Adipose tissue (tissue), 3 donors: ENCODE measurements around the gene SAFB2. TPM values are rescaled to one million over a fixed set of nuclear protein-coding genes. Genes with fewer than 3 reads are reported as not detected.

Source experiments
- H3K27ac ChIP-seq: one replicate; pipeline ENCODE4 v1.5.1; 2013; ENCODE audit warnings: low read depth, low read length
- WGBS, 3 donors: extraction: QIAGEN DNeasy Blood & Tissue Kit; methylation state at CpG; one replicate each; pipeline ENCODE4 v1.1.7; 2013; 5-methylcytosine and 5-hydroxymethylcytosine counted together
- polyA plus RNA-seq, 3 donors: library from polyadenylated mRNA; stranded (reverse); fragments of 200-250 nt; gene quantifications; one replicate each; pipeline ENCODE4 v1.2.3, GENCODE V29; 2013
- donor health status: healthy with polysubstance abuse.
- donor health status: Bipolar disorder and iron deficiency.
- donor health status: healthy.

Gene SAFB2
- polyA plus RNA-seq, 3 donors: 35.0 to 48.0 (median 35.4) TPM

DNA sequence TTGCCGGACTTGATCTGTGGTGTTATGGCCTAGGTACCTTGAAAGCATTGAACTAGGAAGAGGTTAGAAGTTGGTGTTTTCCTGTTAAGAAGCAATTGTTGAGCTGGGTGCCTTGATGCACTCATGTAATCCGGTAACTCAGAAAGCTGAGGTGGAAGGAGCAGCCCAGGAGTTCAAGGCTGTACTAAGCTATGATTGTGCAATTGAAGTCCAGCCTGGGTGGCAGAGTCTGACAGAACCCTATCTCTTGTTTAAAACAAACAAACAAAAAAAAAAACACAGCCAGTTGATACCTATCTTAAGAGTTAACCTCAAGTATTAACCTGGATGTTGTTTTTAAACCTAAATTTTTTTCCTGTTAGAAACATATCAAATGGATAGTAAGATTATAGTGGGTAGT is 19.6 kb upstream of the SAFB2 start:
- WGBS, 3 donors: 65 to 86% (median 82%) methylated on average over 2 of the region's 2 CpGs
- no peak overlapping the region for H3K27ac ChIP-seq

GRCh38 chr19:5641171-5641570 is 18.6 kb upstream of the SAFB2 start:
- H3K27ac ChIP-seq: no peak overlapping the region
- WGBS, 3 donors: 88 to 95% (median 93%) methylated on average over 4 of the region's 4 CpGs

- WGBS, 3 donors: 13 to 68% (median 53%) methylated on average over 1 of the region's 1 CpG
- no peak overlapping the region for H3K27ac ChIP-seq
Measured at GRCh38 chr19:5637971-5638370, 15.4 kb upstream of the SAFB2 start.

DNA sequence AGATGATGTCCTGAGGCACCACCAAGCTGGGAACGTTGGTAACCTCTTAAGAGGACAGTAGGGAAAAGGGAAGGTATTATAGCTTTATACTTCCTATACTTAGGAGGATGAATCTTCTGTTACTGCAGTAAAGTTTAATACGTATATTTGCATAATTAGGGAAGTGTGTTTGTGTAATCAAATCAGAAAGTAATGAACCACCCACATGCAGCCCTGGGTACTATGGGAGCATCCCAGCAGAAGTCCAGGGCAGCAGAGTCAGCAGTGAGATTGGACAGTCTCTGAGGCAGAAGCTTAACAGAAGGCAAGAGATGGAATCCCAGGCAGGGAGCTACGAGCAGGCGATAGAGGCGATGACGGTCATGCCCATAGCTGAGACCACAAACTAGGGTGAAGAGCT is 12.9 kb upstream of the SAFB2 start:
- 80 to 91% (median 81%) methylated on average over 6 of the region's 6 CpGs for WGBS, 3 donors
- no peak overlapping the region for H3K27ac ChIP-seq

GRCh38 chr19:5632657-5633056 is 10.1 kb upstream of the SAFB2 start:
- no peak overlapping the region for H3K27ac ChIP-seq
- 62 to 83% (median 65%) methylated on average over 5 of the region's 5 CpGs for WGBS, 3 donors

DNA sequence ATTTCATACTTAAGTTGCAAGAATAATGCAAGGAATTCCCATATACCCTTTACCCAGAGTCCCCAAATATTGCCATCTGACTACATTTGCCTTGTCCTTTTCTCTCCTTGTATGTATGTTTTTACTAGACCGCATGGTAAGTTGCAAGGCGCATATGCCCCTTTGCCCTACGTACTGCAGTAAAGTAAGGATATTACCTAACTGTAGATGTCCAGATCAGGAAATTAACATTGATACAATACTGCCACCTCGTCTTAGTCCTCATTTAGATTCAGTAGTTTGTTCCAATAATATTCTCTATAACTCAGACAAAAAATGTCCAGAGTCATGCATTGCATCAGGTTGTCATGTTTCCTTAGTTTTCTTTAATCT is 9.7 kb upstream of the SAFB2 start:
- WGBS, 3 donors: 47 to 75% (median 56%) methylated on average over 4 of the region's 4 CpGs

DNA sequence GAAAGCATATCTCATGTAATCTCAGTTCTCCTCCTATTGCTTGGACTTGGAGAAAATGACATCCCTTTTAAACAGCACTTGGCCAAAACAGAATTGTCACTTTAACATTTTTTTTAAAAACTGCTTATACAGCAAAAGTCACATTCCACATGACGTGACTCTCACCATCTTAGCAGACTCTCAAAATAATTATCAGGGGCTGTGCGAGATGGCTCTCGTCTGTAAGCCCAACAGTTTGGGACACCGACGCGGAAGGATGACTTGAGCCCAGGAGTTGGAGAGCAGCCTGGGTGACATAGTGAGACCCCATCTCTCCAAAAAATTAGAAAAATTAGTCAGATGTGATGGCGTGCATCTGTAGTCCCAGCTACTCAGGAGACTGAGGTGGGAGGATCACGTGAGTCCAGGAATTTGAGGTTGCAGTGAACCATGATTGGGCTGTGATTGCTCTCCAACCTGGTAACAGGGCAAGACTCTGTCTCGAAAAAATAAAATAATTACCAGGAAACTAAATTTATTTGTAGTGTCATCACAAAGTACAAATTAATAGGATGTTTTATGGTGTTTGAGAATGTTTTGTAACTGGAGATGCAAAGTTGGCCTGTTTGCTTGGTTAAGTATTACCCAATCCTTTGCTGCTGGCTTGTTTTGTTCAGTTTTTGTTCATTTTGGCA is 9.1 kb upstream of the SAFB2 start:
- H3K27ac ChIP-seq: no peak overlapping the region
- 62 to 72% (median 66%) methylated on average over 9 of the region's 9 CpGs for WGBS, 3 donors

More for the DNA sequence above, 9.7 kb upstream of the SAFB2 start:
- H3K27ac ChIP-seq: no peak overlapping the region

- WGBS, 3 donors: 62 to 74% (median 65%) methylated on average over 9 of the region's 9 CpGs
- H3K27ac ChIP-seq: no peak overlapping the region
Measured at GRCh38 chr19:5628919-5629481, 6.4 kb upstream of the SAFB2 start.

- H3K27ac ChIP-seq: no peak overlapping the region
- WGBS, 3 donors: 55 to 62% (median 60%) methylated on average over 1 of the region's 1 CpG
Measured at GRCh38 chr19:5628461-5628860, 5.9 kb upstream of the SAFB2 start.

DNA sequence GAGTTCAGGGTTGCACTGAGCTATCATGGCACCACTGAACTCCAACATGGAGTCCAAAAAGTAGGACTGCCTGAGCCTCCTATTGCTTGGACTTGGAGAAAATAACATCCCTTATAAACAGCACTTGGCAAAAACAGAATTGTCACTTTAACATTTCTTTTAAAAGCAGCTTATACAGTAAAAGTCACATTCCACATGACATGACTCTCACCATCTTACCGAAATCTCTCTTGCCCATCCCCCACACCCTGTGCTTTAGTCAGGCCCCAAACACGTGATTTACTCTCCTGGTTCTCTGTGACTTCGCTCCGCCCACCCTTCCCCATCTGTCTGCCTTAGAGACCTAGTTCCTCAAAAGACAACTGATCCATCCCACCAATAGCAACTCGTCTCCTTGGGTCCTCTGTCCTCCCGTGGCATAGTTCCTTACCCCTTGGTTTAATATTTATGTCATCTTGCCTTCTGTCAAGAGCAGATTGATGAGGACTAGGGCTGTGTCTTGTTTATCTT is 4.9 kb upstream of the SAFB2 start:
- WGBS, 3 donors: 31 to 66% (median 54%) methylated on average over 6 of the region's 6 CpGs
- no peak overlapping the region for H3K27ac ChIP-seq

- no peak overlapping the region for H3K27ac ChIP-seq
- 69 to 81% (median 77%) methylated on average over 12 of the region's 12 CpGs for WGBS, 3 donors
Measured at GRCh38 chr19:5625641-5626040, 3.1 kb upstream of the SAFB2 start.

DNA sequence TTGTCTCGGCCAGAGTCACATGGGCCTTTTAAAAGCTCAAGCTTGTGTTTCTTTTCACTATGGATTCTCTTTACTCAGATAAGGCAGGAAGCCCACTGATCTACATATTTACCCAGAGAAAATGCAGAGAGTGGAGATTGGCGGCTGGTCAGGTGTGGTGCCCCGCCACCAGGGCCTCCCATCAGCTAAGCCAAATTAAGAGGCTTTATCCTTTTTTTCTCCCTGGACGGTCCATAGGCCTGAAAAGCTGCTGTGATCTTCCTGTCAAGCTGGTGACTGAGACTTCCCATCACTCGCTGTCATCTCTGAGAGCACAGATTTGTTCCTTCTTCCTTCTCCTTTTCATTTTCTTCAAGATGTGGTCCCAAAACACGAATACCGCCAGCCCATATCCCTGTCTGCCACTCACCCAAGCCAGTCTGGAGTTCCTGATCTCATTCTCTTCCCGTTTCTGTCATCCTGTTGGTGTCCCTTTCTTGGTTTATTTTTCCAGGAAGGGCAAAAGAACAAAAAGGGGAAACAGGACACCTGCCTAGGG is 2.2 kb upstream of the SAFB2 start:
- H3K27ac ChIP-seq: no peak overlapping the region
- WGBS, 3 donors: 23 to 29% (median 24%) methylated on average over 8 of the region's 8 CpGs

DNA sequence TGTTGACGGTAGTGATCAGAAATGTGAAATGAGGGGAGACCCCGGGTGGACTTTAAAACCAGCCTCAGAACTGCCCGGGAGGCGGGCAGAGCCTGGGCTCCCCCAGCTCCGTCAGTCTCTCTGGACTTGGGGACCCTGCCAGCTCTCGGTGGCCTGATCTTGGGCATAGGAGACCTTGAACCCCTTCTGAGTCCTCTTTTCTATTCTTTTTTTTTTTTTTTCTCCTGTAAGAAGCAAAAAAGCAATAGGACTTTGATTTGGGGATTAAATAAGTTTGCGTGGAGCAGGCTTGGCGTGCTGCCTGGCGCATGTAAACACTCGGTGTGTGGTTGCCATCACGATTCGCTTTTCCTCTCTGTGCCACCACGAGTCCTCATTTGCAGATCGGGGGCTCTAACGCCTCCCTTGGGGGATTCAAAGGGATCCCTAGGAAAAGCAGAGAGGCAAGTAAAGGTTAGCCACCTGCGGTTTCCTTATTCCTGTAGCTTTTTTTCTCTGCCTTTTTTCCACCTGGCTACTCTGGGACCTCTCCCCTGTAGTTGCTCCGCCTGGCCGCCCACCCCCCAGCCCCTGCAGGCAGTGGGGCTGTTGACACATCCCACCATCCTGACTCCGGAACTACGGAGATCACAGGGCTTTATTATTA is 1.6 kb upstream of the SAFB2 start:
- peak overlapping the region; percentile 86 for H3K27ac ChIP-seq
- WGBS, 3 donors: 1 to 2% (median 2%) methylated on average over 20 of the region's 20 CpGs

GRCh38 chr19:5623397-5624017 is 931 bp upstream of the SAFB2 start:
- H3K27ac ChIP-seq: peak overlapping the region; percentile 86
- WGBS, 3 donors: 0% methylated on average over 47 to 50 of the region's 50 CpGs

GRCh38 chr19:5621945-5622464 is 571 bp downstream of the SAFB2 start:
- WGBS, 3 donors: 0 to 1% (median 0%) methylated on average over 31 to 35 of the region's 35 CpGs
- H3K27ac ChIP-seq: no peak overlapping the region

- H3K27ac ChIP-seq: peak overlapping the region; percentile 15
- 16 to 33% (median 25%) methylated on average over 14 of the region's 14 CpGs for WGBS, 3 donors
Measured at GRCh38 chr19:5621311-5621944, 1.1 kb downstream of the SAFB2 start.

DNA sequence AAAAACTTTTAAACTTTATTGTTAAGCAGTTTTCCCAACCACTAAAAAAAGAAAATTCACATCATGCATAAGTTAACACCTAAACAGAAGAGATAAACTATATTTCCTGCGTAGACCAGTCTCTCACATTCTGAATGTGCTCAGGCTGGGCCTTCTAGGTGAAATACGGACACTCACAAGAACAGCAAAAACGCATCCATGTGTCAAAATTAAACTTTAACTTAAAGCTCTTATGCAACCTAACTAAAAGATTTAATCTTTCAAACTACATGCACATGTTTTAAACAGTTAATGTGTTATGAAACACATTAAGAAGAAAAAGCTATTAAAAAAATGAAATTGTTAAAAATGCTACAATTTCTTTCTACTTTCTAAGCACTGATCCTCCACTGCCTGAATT is 2.6 kb downstream of the SAFB2 start:
- H3K27ac ChIP-seq: no peak overlapping the region
- WGBS, 3 donors: 45 to 83% (median 77%) methylated on average over 3 of the region's 3 CpGs

DNA sequence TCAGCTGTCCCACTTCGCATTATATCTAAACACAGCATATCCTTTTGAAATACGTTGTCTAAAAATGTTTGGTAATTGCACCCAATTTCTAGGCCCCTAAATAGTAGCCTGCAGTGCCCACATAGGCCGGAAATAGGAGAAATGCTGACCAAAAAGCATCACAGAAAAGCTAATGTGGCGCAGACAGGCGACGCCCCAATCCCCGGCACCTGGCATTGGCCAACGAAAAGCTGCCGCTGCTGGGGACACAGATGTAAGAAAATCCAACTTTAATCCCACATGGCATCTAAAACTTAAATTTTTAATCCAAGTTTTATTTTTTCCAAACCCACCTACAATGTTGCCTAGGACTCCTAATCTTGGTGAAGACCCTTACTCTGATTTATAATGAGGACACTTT is 4.0 kb downstream of the SAFB2 start:
- no peak overlapping the region for H3K27ac ChIP-seq
- WGBS, 3 donors: 83 to 96% (median 94%) methylated on average over 9 of the region's 9 CpGs
